Measurements from ENCODE around the gene ZNF473.
"Not testable (repeated sequence)": the region's sequence is repeated elsewhere in the genome, so short reads cannot be mapped to it uniquely, and the experiment has no call there.

ZNF473 gene

DNA sequence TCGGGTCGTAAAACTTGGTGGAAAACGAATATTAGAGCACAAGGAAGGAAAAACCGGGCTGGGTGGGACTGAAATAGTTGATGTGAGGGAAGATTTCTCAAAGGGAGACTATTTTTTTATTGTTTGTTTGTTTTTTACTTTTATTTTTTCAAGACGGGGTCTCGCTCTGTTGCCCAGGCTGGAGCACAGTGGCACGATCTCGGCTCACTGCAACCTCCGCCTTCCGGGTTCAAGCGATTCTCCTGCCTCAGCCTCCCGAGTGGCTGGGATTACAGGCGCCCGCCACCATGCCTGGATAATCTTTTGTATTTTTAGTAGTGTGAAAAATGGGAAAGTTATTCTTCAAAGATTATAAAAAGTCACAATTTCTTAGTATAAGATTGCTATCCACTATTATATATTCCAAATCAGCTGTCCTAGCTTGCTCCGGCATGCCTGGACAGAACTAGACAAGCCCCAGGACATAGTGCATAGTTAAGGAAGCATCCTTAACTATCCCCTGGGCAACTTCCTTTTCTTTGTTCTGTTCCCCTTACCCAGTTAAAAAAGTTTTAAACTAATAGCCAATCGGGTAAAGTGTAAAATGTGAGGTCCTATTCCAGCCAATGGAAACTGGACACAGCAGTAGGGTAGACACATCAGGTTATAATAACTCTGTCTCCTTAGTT, 25.6 kb downstream of the ZNF473 start:
- not testable (repeated sequence) for DNase-seq

GRCh38 chr19:50051964-50052363, 26.2 kb downstream of the ZNF473 start:
- DNase-seq = no peak

GRCh38 chr19:50053119-50053518, 27.3 kb downstream of the ZNF473 start:
- DNase-seq = no peak

GRCh38 chr19:50058425-50058824, 32.6 kb downstream of the ZNF473 start:
- DNase-seq = no peak

- no peak for DNase-seq
Measured at GRCh38 chr19:50059045-50059444, 33.2 kb downstream of the ZNF473 start.

DNA sequence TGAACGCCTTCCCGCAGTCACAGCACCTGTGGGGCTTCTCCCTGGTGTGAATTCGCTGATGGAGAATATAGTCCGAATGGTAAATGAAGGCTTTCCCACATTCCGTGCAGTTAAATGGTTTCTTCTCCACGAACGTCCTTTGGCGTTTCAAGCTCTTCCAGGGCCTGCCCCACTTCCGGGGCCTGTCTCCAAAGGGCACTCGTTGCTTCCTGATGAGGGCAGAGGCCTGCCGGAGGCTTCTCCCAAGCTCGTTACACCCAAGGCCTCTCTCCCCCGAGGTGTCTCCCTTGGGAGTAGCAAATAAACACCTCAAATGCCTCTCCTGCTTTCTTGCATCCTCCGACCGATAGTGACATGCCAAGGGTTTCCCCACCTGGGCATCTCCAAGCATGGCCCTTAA, 34.3 kb downstream of the ZNF473 start:
- DNase-seq = no peak

DNA sequence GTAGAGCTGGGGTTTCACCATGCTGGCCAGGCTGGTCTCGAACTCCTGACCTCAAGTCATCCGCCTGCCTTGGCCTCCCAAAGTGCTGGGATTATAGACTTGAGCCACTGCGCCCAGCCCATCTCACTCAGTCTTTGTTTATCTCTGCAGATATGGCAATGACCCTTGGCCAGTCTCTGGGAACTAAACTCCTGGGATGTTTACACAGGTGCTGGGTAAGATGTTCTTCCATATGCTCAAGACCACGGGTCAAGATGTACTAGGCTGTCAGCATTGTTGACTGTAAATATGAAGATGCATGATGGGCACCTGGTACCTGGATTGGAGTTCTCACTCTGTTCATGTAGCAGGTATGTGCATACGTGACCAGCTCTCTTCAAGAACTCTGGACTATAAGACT, 35.8 kb downstream of the ZNF473 start:
- no peak for DNase-seq

DNA sequence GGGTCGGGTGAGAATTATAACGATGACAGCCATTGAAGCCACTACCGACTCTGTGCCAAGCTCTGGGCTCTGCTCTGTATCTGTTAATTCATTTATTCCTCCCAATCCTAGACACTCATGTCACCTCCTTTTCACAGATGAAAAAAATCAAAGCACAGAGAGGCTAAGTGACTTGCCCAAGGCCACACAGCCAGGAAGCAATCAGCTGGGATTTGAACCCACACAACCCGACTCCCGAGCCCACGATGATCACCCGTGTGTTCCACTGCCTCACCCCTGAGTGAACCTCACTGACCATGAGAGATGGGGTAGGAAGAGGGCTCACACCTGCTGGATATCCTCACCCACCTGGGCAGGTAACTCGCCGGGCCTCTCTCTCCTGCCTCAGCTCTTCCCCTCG, 40.1 kb downstream of the ZNF473 start:
- DNase-seq = no peak

DNA sequence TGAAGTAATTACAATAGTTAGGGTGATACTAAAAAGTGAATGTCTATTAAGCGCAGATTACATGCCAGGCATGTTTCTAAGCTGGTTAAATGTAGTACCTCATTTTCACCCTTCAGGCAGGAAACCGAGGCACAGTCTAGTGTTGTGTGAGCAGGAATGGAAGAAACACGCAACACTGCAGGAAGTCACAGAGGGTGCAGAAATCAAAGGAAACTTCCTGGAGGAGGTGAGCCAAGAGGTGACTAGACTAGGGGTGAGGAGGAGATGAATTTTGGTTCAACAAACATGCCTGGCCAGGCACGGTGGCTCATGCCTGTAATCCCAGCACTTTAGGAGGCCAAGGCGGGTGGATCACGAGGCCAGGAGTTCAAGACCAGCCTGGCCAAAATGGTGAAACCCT, 41.8 kb downstream of the ZNF473 start:
- no peak for DNase-seq

GRCh38 chr19:50068382-50068781, 42.6 kb downstream of the ZNF473 start:
- DNase-seq = not testable (repeated sequence)

DNA sequence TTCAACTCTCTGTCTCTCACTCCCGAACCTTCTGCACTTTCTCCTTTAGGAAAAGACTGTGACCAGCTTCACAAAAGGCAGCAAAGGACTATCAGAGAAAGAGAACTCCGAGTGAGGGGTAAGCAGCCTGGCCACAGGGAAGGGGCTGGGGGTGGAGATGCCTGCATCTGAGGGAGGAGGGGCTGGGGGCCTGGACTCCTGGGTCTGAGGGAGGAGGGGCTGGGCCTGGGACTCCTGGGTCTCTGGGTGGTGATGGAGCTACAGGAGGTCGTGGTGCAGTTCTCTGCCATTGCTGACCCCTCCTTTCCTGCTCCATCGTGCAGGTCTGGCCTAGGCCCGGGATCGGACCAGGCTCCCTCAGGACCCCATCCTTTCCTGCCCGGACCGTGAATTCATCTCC, 49.3 kb downstream of the ZNF473 start:
- DNase-seq = not testable (repeated sequence)

DNA sequence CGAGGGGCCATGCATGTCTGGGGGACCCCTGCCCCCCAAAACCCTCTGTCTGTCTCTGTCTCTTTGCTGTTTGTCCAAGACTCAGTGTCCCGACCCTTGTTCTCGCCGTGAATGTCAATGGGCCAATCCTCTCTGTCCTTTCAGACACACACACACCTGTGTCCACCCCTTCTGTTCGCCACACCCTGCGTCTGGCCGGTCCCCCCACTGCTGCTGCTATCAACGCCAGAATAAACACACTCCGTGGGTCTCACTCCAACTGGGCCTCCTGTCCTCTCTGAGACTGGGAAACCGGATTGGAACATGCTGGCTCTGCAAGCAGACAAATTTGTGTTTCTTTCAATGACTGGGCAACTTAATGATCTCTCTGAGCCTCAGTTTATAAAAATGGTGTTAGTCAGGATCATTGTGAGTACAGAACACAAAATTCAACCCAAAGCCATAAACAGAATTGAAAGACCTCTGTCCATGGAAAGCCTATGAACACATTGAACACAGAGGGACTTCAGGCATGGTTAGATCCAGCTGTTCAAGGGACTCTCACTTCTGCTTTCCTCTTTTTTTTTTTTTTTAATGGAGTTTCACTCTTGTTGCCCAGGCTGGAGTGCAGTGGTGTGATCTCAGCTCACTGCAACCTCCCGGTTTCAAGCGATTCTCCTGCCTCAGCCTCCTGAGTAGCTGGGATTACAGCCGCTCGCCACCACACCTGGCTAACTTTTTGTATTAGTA, 50.0 kb downstream of the ZNF473 start:
- not testable (repeated sequence) for DNase-seq

DNA sequence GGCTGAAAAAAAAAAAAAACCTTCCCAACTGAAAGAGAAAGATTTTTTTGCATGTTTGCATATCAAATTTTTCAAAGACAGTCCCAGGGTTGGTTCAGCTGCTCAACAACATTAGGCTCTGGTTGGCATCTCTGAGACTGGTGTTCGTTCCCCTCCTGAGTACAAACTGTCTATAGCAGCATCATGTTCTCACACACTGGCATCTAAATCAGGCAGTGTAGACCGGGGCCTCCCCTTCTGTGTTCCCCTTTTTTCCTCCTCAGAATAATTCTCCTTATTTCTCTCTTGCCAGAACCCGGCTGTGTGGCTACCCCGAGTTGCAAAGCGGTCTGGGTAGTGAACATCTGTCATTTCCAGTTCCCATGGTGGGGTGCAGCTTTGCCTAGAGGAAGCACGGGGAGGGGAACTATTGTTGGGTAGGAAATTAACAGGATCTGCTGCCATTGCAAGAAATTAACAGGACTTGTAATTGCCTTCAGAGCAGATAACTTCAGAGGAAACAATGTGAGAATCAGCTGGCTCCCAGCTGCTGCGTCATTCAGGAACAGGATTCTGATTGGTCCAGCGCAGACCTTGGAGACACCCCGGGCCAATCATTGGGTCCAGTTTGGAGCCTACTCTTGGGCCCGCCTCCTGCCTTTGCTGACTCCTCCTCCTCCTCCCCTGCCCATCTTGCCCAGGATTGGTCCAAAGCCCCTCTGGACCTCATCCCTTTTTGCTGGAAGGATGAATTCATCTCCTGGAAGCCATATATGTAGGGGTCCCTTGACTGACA, 51.0 kb downstream of the ZNF473 start:
- not testable (repeated sequence) for DNase-seq

DNA sequence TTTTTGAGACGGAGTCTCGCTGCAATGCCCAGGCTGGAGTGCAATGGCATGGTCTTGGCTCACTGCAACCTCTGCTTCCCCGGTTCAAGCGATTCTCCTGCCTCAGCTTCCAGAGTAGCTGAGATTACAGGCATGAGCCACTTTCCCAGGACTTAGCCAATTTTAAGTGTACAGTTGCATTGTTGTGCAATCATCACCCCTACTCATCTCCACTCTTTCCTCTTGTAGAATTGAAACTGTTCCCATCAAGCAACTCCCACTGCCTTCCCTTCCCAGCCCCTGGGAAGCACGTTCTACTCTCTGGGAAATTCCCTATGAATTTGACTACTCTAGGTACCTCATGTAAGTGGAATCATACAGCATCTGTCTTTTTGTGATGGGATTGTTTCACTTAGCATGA, 53.2 kb downstream of the ZNF473 start:
- DNase-seq = not testable (repeated sequence)

DNA sequence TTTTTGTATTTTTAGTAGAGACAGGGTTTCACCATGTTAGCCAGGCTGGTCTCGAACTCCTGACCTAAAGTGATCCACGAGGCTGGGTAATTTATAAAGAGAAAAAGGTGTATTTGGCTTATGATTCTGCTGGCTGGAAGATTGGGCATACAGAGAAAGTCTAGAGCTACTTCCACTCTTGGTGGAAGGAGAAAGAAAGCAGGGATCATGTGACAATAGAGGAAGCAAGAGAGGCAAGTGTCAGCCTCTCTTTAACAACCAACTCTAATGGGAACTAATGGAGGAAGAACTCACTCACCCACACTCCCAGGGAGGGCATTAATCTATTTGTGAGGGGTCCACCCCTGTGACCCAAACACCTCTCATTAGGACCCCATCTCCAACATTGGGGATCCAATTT, 58.6 kb downstream of the ZNF473 start:
- DNase-seq = not testable (repeated sequence)

DNA sequence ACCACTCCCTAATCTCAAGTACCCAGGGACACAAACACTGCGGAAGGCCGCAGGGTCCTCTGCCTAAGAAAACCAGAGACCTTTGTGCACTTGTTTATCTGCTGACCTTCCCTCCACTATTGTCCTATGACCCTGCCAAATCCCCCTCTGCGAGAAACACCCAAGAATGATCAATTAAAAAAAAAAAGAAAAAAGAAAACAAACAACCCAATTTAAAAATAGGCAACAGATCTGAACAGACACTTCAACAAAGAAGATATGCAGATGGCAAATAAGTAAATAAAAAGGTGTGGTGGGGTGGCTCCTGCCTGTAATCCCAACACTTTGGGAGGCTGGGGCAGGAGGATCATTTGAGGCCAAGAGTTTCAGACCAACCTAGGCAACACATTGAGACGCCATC, 61.3 kb downstream of the ZNF473 start:
- DNase-seq = not testable (repeated sequence)

GRCh38 chr19:50090706-50091105, 64.9 kb downstream of the ZNF473 start:
- DNase-seq = not testable (repeated sequence)

DNA sequence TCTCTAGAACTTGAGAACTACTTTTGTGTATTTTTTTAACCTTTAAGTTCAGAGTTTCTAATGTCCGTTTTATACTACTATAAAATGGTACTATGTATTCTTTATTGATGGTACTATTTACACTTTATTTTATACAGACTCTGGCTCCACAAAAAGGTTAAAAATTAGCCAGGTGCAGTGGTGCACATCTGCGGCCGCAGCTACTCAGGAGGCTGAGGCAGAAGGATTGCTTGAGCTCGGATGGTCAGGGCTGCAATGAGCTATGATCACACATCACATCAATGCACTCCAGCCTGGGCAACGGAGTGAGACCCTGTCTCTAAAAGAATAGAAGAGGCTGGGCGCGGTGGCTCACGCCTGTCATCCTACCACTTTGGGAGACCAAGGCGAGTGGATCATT, 66.0 kb downstream of the ZNF473 start:
- not testable (repeated sequence) for DNase-seq

GRCh38 chr19:50092597-50092996, 66.8 kb downstream of the ZNF473 start:
- DNase-seq = not testable (repeated sequence)

DNA sequence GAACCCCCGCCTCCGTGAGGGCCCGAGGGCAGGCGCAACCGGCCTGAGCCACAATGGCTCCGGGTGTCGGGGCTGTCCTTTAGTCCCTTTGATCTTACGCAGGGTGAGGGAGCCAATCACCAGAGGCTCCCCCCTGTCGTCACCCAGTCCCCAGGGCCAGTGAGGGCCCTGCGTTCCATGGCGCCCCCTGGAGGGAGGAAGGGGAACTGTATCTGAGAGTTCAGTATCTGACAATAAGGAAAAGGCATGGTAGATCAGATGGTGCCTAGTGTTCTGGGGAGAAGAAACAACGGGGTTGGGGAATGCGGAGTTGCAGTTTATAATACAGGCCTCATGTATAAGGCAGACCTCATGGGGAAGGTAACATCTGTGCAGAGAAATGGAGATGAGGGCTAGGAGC, 72.1 kb downstream of the ZNF473 start:
- DNase-seq = not testable (repeated sequence)

GRCh38 chr19:50098892-50099291, 73.1 kb downstream of the ZNF473 start:
- not testable (repeated sequence) for DNase-seq

DNA sequence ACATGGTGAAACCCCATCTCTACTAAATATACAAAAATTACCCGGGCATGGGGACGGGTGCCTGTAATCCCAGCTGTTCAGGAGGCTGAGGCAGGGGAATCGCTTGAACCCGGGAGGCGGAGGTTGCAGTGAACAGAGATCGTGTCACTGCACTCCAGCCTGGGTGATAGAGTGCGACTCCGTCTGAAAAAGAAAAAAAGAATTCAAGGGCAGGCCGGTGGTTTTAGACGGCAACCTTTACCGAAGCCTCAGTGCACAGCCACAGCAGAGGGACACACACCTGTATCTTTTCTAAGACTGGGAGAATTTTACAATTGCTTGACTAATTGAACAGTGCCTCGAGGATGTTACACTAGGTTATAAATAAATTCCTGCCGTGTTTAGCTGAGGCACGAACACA, 73.9 kb downstream of the ZNF473 start:
- not testable (repeated sequence) for DNase-seq

DNA sequence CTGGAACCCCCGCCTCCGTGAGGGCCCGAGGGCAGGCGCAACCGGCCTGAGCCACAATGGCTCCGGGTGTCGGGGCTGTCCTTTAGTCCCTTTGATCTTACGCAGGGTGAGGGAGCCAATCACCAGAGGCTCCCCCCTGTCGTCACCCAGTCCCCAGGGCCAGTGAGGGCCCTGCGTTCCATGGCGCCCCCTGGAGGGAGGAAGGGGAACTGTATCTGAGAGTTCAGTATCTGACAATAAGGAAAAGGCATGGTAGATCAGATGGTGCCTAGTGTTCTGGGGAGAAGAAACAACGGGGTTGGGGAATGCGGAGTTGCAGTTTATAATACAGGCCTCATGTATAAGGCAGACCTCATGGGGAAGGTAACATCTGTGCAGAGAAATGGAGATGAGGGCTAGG, 75.1 kb downstream of the ZNF473 start:
- not testable (repeated sequence) for DNase-seq
